ENCODE data around the gene LPAR6. TPM values are rescaled to one million over a fixed set of nuclear protein-coding genes. Genes with fewer than 3 reads are reported as not detected.
A peak's percentile ranks its signal among the peaks of the same experiment; 100 is the strongest.

The LPAR6 gene
- total RNA-seq, 1 experiment from 2014 or later, result 3.6 TPM

DNA sequence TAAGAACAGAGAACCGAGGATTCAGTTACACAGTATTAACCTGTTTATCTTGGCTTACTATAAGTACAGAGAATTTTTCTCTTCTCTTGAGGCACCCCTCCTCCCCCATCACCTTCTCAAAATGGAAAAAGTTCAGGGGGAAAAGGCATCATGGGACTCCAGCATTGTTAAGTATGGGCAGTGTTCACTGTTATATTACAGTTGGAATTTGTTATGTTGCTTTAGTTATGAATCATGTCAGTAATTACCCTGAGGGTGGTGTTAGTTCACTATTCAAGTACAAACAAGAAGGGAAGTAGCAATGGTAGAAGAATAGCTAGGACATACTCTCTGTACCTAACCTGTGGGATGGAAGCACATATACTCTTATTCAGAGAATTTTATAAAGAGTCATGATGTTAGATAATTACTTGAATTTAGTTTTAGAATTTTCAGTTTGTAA lies 12.0 kb downstream of the LPAR6 start:
- H3F3A ChIP-seq (ENCODE audit: low read length, unreplicated experiment), result no peaks in the 10 kb centered on the region
- H2AFZ ChIP-seq (ENCODE audit: low read length), result no peak overlapping the region
- H3K36me3 ChIP-seq (ENCODE audit: low read depth, low read length), result no peaks in the 10 kb centered on the region; the same call in 1 of the 2 replicates
- H3K4me3 ChIP-seq (ENCODE audit: low read length), result no peak overlapping the region
- no peaks in the 10 kb centered on the region for H3K9me2 ChIP-seq (replicated peaks; ENCODE audit: low read length)
- peaks cover 36% of the 10 kb centered on the region for H3K4me1 ChIP-seq (ENCODE audit: insufficient read depth, low read length)
- BruUV-seq (replicated peaks), result no TSS peak
- peak; percentile 83 for ATAC-seq
- H4K20me1 ChIP-seq (ENCODE audit: low read length), result no peaks in the 10 kb centered on the region
- DNase-seq, result peak; percentile 59
- H3K9me3 ChIP-seq (ENCODE audit: low read length), result no peaks in the 10 kb centered on the region
- no peaks in the 10 kb centered on the region for H3K27me3 ChIP-seq (ENCODE audit: low read length)
- no peak overlapping the region for H3K9ac ChIP-seq (ENCODE audit: low read length)
- peak overlapping the region; percentile 38; the same call in 1 of the 2 replicates for H3K4me2 ChIP-seq (ENCODE audit: low read length)
- ChIA-PET POLR2A (ENCODE audit: unreplicated experiment) (interaction anchor here (0.6 kb wide), 1 partner anchor 88 kb away, joined by 3 read pairs; no protein-coding TSS in a partner anchor), CTCF (interaction anchor here (0.6 kb wide), 2 partner anchors 132 to 179 kb away, joined by 3 to 10 read pairs; no protein-coding TSS in a partner anchor)
- peak overlapping the region; percentile 54 for H3K27ac ChIP-seq (ENCODE audit: low read length)
- H3K79me2 ChIP-seq (ENCODE audit: low read length), result no peaks in the 10 kb centered on the region
- intact Hi-C loops (cut with micrococcal nuclease), result loop anchor here (1.0 to 5.0 kb wide), 4 partner anchors 48 to 184 kb away; no protein-coding TSS in a partner anchor
- TF ChIP-seq EZH2 (IDR thresholded peaks at IDR 0.05; ENCODE audit: low read length, unreplicated experiment) (no peak), EZH2phosphoT487 (IDR thresholded peaks at IDR 0.05; ENCODE audit: borderline replicate concordance, low read length) (no peak)
- TF ChIP-seq, protein P1, sequence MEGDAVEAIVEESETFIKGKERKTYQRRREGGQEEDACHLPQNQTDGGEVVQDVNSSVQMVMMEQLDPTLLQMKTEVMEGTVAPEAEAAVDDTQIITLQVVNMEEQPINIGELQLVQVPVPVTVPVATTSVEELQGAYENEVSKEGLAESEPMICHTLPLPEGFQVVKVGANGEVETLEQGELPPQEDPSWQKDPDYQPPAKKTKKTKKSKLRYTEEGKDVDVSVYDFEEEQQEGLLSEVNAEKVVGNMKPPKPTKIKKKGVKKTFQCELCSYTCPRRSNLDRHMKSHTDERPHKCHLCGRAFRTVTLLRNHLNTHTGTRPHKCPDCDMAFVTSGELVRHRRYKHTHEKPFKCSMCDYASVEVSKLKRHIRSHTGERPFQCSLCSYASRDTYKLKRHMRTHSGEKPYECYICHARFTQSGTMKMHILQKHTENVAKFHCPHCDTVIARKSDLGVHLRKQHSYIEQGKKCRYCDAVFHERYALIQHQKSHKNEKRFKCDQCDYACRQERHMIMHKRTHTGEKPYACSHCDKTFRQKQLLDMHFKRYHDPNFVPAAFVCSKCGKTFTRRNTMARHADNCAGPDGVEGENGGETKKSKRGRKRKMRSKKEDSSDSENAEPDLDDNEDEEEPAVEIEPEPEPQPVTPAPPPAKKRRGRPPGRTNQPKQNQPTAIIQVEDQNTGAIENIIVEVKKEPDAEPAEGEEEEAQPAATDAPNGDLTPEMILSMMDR (conservative IDR thresholded peaks at IDR 0.05; ENCODE audit: low read depth, low read length), result 0 out of 2 replicates have a peak, but pooled peaks have one; percentile 10

- H3K4me2 ChIP-seq (ENCODE audit: low read length), result peak overlapping the region; percentile 38
- no peak for TF ChIP-seq EZH2 (IDR thresholded peaks at IDR 0.05; ENCODE audit: low read length, unreplicated experiment)
- TF ChIP-seq EZH2phosphoT487 (IDR thresholded peaks at IDR 0.05; ENCODE audit: borderline replicate concordance, low read length), result no peak
- TF ChIP-seq, protein P1 (conservative IDR thresholded peaks at IDR 0.05; ENCODE audit: low read depth, low read length), result no peak
- no peaks in the 10 kb centered on the region for H3K27me3 ChIP-seq (ENCODE audit: low read length)
- peak; percentile 27 for ATAC-seq
- ChIA-PET POLR2A (ENCODE audit: unreplicated experiment) (no interaction called here), CTCF (no interaction called here)
- no TSS peak for BruUV-seq (replicated peaks)
- H3K9ac ChIP-seq (ENCODE audit: low read length), result no peak overlapping the region
- H3K79me2 ChIP-seq (ENCODE audit: low read length), result no peaks in the 10 kb centered on the region
- no peaks in the 10 kb centered on the region for H3K9me2 ChIP-seq (replicated peaks; ENCODE audit: low read length)
- H3K4me3 ChIP-seq (ENCODE audit: low read length), result no peak overlapping the region
- no peaks in the 10 kb centered on the region; the same call in 1 of the 2 replicates for H3K36me3 ChIP-seq (ENCODE audit: low read depth, low read length)
- H4K20me1 ChIP-seq (ENCODE audit: low read length), result no peaks in the 10 kb centered on the region
- intact Hi-C loops (cut with micrococcal nuclease), result loop anchor here (2.0 to 5.0 kb wide), 3 partner anchors 49 to 185 kb away; no protein-coding TSS in a partner anchor
- H3K27ac ChIP-seq (ENCODE audit: low read length), result peak overlapping the region; percentile 54
- peaks cover 36% of the 10 kb centered on the region for H3K4me1 ChIP-seq (ENCODE audit: insufficient read depth, low read length)
- DNase-seq, result peak; percentile 26
- H3F3A ChIP-seq (ENCODE audit: low read length, unreplicated experiment), result no peaks in the 10 kb centered on the region
- no peak overlapping the region for H2AFZ ChIP-seq (ENCODE audit: low read length)
- no peaks in the 10 kb centered on the region for H3K9me3 ChIP-seq (ENCODE audit: low read length)
Observed at GRCh38 chr13:48400090-48400694, 12.7 kb downstream of the LPAR6 start.

Measured in PC-3 (cell line).